Keratinocyte (primary cell): ENCODE data around the gene FHOD3. TPM values are rescaled to one million over a fixed set of nuclear protein-coding genes. Genes with fewer than 3 reads are reported as not detected.
A peak's percentile ranks its signal among the peaks of the same experiment; 100 is the strongest.

Source experiments
- DNase-seq: peaks from one replicate; pipeline ENCODE4 v3.0.0-alpha.2; 2011; ENCODE audit warnings: low read depth, missing footprints, low spot score
- FAIRE-seq: peaks from 2 replicates; lab custom pipeline; 2011; peaks lifted over from hg19 to GRCh38; lab: Jason Lieb, UNC
- H2AFZ ChIP-seq: 2 replicates; pipeline ENCODE4 v1.6.0; 2012; ENCODE audit warnings: low read length, control low read depth, inconsistent platforms; ENCODE audit not compliant: control insufficient read depth
- H3K27ac ChIP-seq: 2 replicates; pipeline ENCODE4 v1.5.1; 2011; ENCODE audit warnings: low read length; ENCODE audit not compliant: control insufficient read depth, insufficient read depth
- H3K27me3 ChIP-seq: 3 replicates; pipeline ENCODE4 v1.6.0; 2011; ENCODE audit warnings: low read length; ENCODE audit not compliant: control insufficient read depth, insufficient read depth; ENCODE audit errors: extremely low read depth
- H3K36me3 ChIP-seq, 2 experiments: 2 replicates in 1 of 2; 3 replicates in 1 of 2; pipeline ENCODE4 v1.5.1; 2011; ENCODE audit warnings: low read length in 2 of 2, mild to moderate bottlenecking in 1 of 2; ENCODE audit not compliant: control insufficient read depth in 2 of 2, insufficient read depth in 2 of 2; ENCODE audit errors: extremely low read depth in 1 of 2
- H3K4me1 ChIP-seq: 3 replicates; pipeline ENCODE4 v1.5.1; 2011; ENCODE audit warnings: low read length; ENCODE audit not compliant: control insufficient read depth, insufficient read depth; ENCODE audit errors: extremely low read depth
- H3K4me2 ChIP-seq: 3 replicates; pipeline ENCODE4 v1.6.0; 2011; ENCODE audit warnings: low read depth, low read length; ENCODE audit not compliant: control insufficient read depth, insufficient read depth; ENCODE audit errors: extremely low read depth
- H3K4me3 ChIP-seq, 3 experiments: fragments of 200-600 bp in 1 of 3; sonication (generic) in 1 of 3; 2 replicates in 2 of 3; 3 replicates in 1 of 3; pipeline ENCODE4 v1.5.1; 2011 to 2016; ENCODE audit warnings: low read length in 3 of 3, mild to moderate bottlenecking in 3 of 3, control low read depth in 2 of 3, inconsistent platforms in 1 of 3, low read depth in 1 of 3, mixed read lengths in 1 of 3, mixed run types in 1 of 3, moderate library complexity in 1 of 3; ENCODE audit not compliant: control insufficient read depth in 2 of 3, insufficient read depth in 2 of 3; ENCODE audit errors: extremely low read depth in 1 of 3
- H3K79me2 ChIP-seq: 2 replicates; pipeline ENCODE4 v1.6.0; 2012; ENCODE audit warnings: low read length; ENCODE audit not compliant: control insufficient read depth, insufficient read depth
- H3K9ac ChIP-seq: 3 replicates; pipeline ENCODE4 v1.6.0; 2011; ENCODE audit warnings: low read length; ENCODE audit not compliant: control insufficient read depth, insufficient read depth; ENCODE audit errors: extremely low read depth
- H3K9me1 ChIP-seq: 3 replicates; pipeline ENCODE4 v1.6.0; 2011; ENCODE audit warnings: low read length; ENCODE audit not compliant: control insufficient read depth, insufficient read depth; ENCODE audit errors: extremely low read depth
- H3K9me3 ChIP-seq: 2 replicates; pipeline ENCODE4 v1.5.1; 2012; ENCODE audit warnings: low read depth, low read length; ENCODE audit not compliant: control insufficient read depth
- H4K20me1 ChIP-seq: 3 replicates; pipeline ENCODE4 v1.6.0; 2011; ENCODE audit warnings: low read length; ENCODE audit not compliant: control insufficient read depth, insufficient read depth; ENCODE audit errors: extremely low read depth
- EZH2 ChIP-seq: IDR thresholded peaks from one replicate; pipeline ENCODE4 v1.6.1; 2012; ENCODE audit warnings: inconsistent platforms, mild to moderate bottlenecking, low read length, moderate library complexity
- dilution Hi-C: fragments of 300-500 bp; cut with MboI; formaldehyde crosslinking; loops from one replicate; pipeline ENCODE4 v1.7.0; 2020; ENCODE audit warnings: low sequenced_read_pairs; ENCODE audit not compliant: extremely low pct_ligation_motif_present
- polyA plus RNA-seq, 5 experiments: library from polyadenylated mRNA; depleted of rRNA in 3 of 5; stranded (reverse) in 3 of 5; stranded (forward) in 1 of 5; unstranded in 1 of 5; fragments of >200 nt; gene quantifications; 1 replicate in 1 of 5; 2 replicates in 3 of 5; 3 replicates in 1 of 5; pipeline versions ENCODE4 v1.2.1 to v1.2.3, GENCODE V29; 2011 to 2012; ENCODE audit warnings: missing spikeins in 2 of 5, low read depth in 1 of 5, low replicate concordance in 1 of 5
- TF ChIP-seq, protein P1 (sequence below), 3 experiments: IDR thresholded peaks in 1 of 3; conservative IDR thresholded peaks in 1 of 3; optimal IDR thresholded peaks in 1 of 3; 2 replicates in 2 of 3; 3 replicates in 1 of 3; pipeline versions ENCODE3 to v1.5.1; 2011; ENCODE audit warnings: low read length in 3 of 3, mild to moderate bottlenecking in 3 of 3, moderate library complexity in 2 of 3, control low read depth in 1 of 3, inconsistent platforms in 1 of 3; ENCODE audit not compliant: insufficient read depth in 2 of 3; ENCODE audit errors: extremely low read depth in 1 of 3

The FHOD3 gene
- polyA plus RNA-seq, 1 donor (not counting 4 experiments of a cell fraction or from before 2014, with no cell fraction given) = 7.7 TPM

GRCh38 chr18:36398419-36398818, 100.9 kb downstream of the FHOD3 start:
- no peaks in the 10 kb centered on the region for H3K79me2 ChIP-seq
- H3K27me3 ChIP-seq = no peaks in the 10 kb centered on the region
- H3K4me2 ChIP-seq = peak overlapping the region; percentile 57
- peaks cover 21% of the 10 kb centered on the region for H3K4me1 ChIP-seq
- TF ChIP-seq EZH2 = no peak
- TF ChIP-seq, protein P1, sequence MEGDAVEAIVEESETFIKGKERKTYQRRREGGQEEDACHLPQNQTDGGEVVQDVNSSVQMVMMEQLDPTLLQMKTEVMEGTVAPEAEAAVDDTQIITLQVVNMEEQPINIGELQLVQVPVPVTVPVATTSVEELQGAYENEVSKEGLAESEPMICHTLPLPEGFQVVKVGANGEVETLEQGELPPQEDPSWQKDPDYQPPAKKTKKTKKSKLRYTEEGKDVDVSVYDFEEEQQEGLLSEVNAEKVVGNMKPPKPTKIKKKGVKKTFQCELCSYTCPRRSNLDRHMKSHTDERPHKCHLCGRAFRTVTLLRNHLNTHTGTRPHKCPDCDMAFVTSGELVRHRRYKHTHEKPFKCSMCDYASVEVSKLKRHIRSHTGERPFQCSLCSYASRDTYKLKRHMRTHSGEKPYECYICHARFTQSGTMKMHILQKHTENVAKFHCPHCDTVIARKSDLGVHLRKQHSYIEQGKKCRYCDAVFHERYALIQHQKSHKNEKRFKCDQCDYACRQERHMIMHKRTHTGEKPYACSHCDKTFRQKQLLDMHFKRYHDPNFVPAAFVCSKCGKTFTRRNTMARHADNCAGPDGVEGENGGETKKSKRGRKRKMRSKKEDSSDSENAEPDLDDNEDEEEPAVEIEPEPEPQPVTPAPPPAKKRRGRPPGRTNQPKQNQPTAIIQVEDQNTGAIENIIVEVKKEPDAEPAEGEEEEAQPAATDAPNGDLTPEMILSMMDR (optimal IDR thresholded peaks at IDR 0.05 in 1 of 3, IDR thresholded peaks at IDR 0.05 in 1 of 3, conservative IDR thresholded peaks at IDR 0.05 in 1 of 3; ENCODE audit: extremely low read depth in 1 of 3, insufficient read depth in 2 of 3, low read length in 3 of 3) = peak in 1 of 3 experiments; percentile 6
- dilution Hi-C loops = no loop called here
- peak overlapping the region; percentile 8 for H3K27ac ChIP-seq
- H2AFZ ChIP-seq = peak overlapping the region; percentile 66
- no peaks in the 10 kb centered on the region for H3K36me3 ChIP-seq
- DNase-seq (peak; percentile 45), FAIRE-seq (peak; percentile 99)
- no peak overlapping the region for H3K4me3 ChIP-seq
- H3K9ac ChIP-seq = no peak overlapping the region
- H4K20me1 ChIP-seq = no peaks in the 10 kb centered on the region
- H3K9me3 ChIP-seq = no peaks in the 10 kb centered on the region
- H3K9me1 ChIP-seq = no peaks in the 10 kb centered on the region

DNA sequence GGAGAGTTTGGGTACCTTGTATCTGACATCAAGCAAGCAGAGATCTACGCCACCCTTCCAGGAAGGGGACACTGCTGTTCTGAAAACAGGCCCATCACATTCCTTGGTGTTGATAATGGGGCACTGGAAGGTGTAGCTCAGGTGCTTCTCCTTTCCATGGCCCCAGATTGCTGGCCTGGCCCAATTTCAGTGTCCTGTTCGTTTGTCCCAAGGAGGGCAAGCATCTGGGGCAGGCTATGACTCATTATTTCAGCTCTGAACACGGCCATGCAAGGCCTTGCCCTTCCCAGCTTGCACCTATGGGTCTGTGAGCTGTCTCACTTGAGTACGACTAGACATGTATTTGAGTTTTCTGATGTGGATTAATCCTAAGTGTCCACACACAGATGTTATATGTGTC, 101.5 kb downstream of the FHOD3 start:
- no peaks in the 10 kb centered on the region for H3K27me3 ChIP-seq
- TF ChIP-seq, protein P1 (optimal IDR thresholded peaks at IDR 0.05 in 1 of 3, IDR thresholded peaks at IDR 0.05 in 1 of 3, conservative IDR thresholded peaks at IDR 0.05 in 1 of 3; ENCODE audit: extremely low read depth in 1 of 3, insufficient read depth in 2 of 3, low read length in 3 of 3) = no peak
- no peak for TF ChIP-seq EZH2
- dilution Hi-C loops = no loop called here
- no peaks in the 10 kb centered on the region for H3K9me1 ChIP-seq
- no peaks in the 10 kb centered on the region for H3K36me3 ChIP-seq
- H3K4me1 ChIP-seq = peaks cover 21% of the 10 kb centered on the region
- DNase-seq (no peak), FAIRE-seq (no peak)
- H2AFZ ChIP-seq = no peak overlapping the region
- H3K9ac ChIP-seq = no peak overlapping the region
- H3K4me3 ChIP-seq = no peak overlapping the region
- peak overlapping the region; percentile 8 for H3K27ac ChIP-seq
- H3K79me2 ChIP-seq = no peaks in the 10 kb centered on the region
- no peaks in the 10 kb centered on the region for H3K9me3 ChIP-seq
- H4K20me1 ChIP-seq = no peaks in the 10 kb centered on the region
- peak overlapping the region; percentile 57 for H3K4me2 ChIP-seq
